Neural crest cell (in vitro differentiated cells): ENCODE results near the gene PAK5. TPM values are rescaled to one million over a fixed set of nuclear protein-coding genes. Genes with fewer than 3 reads are reported as not detected.

Source experiments
- DNase-seq: peaks from one replicate; pipeline ENCODE4 v3.0.0; 2021; ENCODE audit warnings: low read depth, mixed read lengths, low spot score
- H3K27ac Mint-ChIP-seq: one replicate; pipeline ENCODE4 v1.8.0; 2021; ENCODE audit warnings: mild to moderate bottlenecking, mixed read lengths; ENCODE audit not compliant: unreplicated experiment
- H3K27me3 Mint-ChIP-seq: 2 replicates; pipeline ENCODE4 v1.8.0; 2021; ENCODE audit warnings: low read depth, mild to moderate bottlenecking, mixed read lengths
- H3K36me3 Mint-ChIP-seq: 2 replicates; pipeline ENCODE4 v1.8.0; 2021; ENCODE audit warnings: low read depth, mild to moderate bottlenecking, mixed read lengths
- H3K4me1 Mint-ChIP-seq: 2 replicates; pipeline ENCODE4 v1.8.0; 2021; ENCODE audit warnings: mixed read lengths
- H3K4me3 Mint-ChIP-seq: one replicate; pipeline ENCODE4 v1.8.0; 2021; ENCODE audit warnings: mild to moderate bottlenecking, mixed read lengths
- H3K9me3 Mint-ChIP-seq: 2 replicates; pipeline ENCODE4 v1.8.0; 2021; ENCODE audit warnings: mixed read lengths
- CTCF ChIP-seq: fragments of 200-600 bp; sonication (generic); conservative IDR thresholded peaks from 2 replicates; pipeline ENCODE4 v1.5.0; 2021; ENCODE audit warnings: antibody characterized with exemption, mild to moderate bottlenecking
- total RNA-seq: library from RNA; stranded (reverse); gene quantifications from 2 replicates; pipeline ENCODE4 v1.2.1, GENCODE V29; 2021

The PAK5 gene
- total RNA-seq, 1 donor from 2014 or later = 1.8 TPM

- TF ChIP-seq CTCF = no peak
- Mint-ChIP-seq H3K9me3 (peaks cover 5% of the 10 kb centered on the region), H3K4me3 (no peak overlapping the region), H3K36me3 (no peaks in the 10 kb centered on the region), H3K27me3 (no peaks in the 10 kb centered on the region), H3K4me1 (peaks cover 13% of the 10 kb centered on the region), H3K27ac (no peak overlapping the region)
- DNase-seq = no peak
Measured at GRCh38 chr20:9758752-9759151, 80.1 kb downstream of the PAK5 start.

GRCh38 chr20:9756660-9757059 lies 82.2 kb downstream of the PAK5 start:
- Mint-ChIP-seq H3K4me3 (no peak overlapping the region), H3K9me3 (no peaks in the 10 kb centered on the region), H3K27ac (no peak overlapping the region), H3K27me3 (no peaks in the 10 kb centered on the region), H3K36me3 (no peaks in the 10 kb centered on the region), H3K4me1 (peaks cover 13% of the 10 kb centered on the region)
- TF ChIP-seq CTCF = no peak
- no peak for DNase-seq

- no peak overlapping the region for H3K4me3 Mint-ChIP-seq
- no peaks in the 10 kb centered on the region for H3K27me3 Mint-ChIP-seq
- H3K36me3 Mint-ChIP-seq = no peaks in the 10 kb centered on the region
Measured at GRCh38 chr20:9755301-9755700, 83.6 kb downstream of the PAK5 start.

GRCh38 chr20:9744551-9744950 lies 94.3 kb downstream of the PAK5 start:
- no peak for TF ChIP-seq CTCF
- H3K9me3 Mint-ChIP-seq = peaks cover 4% of the 10 kb centered on the region
- H3K27ac Mint-ChIP-seq = no peak overlapping the region
- no peaks in the 10 kb centered on the region for H3K36me3 Mint-ChIP-seq
- peaks cover 2% of the 10 kb centered on the region for H3K27me3 Mint-ChIP-seq
- no peak for DNase-seq
- no peak overlapping the region for H3K4me3 Mint-ChIP-seq
- no peaks in the 10 kb centered on the region for H3K4me1 Mint-ChIP-seq

More at GRCh38 chr20:9755301-9755700, 83.6 kb downstream of the PAK5 start:
- TF ChIP-seq CTCF = no peak
- DNase-seq = no peak
- Mint-ChIP-seq H3K9me3 (no peaks in the 10 kb centered on the region), H3K27ac (no peak overlapping the region), H3K4me1 (peaks cover 13% of the 10 kb centered on the region)

GRCh38 chr20:9743871-9744270 lies 95.0 kb downstream of the PAK5 start:
- H3K27ac Mint-ChIP-seq = no peak overlapping the region
- H3K9me3 Mint-ChIP-seq = peaks cover 4% of the 10 kb centered on the region
- DNase-seq = no peak
- H3K4me1 Mint-ChIP-seq = no peaks in the 10 kb centered on the region
- TF ChIP-seq CTCF = no peak
- peaks cover 2% of the 10 kb centered on the region for H3K27me3 Mint-ChIP-seq
- no peak overlapping the region for H3K4me3 Mint-ChIP-seq
- no peaks in the 10 kb centered on the region for H3K36me3 Mint-ChIP-seq

GRCh38 chr20:9742821-9743220 lies 96.1 kb downstream of the PAK5 start:
- H3K27ac Mint-ChIP-seq = no peak overlapping the region
- DNase-seq = no peak
- H3K27me3 Mint-ChIP-seq = peaks cover 2% of the 10 kb centered on the region
- H3K4me3 Mint-ChIP-seq = no peak overlapping the region
- H3K36me3 Mint-ChIP-seq = no peaks in the 10 kb centered on the region
- H3K9me3 Mint-ChIP-seq = peaks cover 4% of the 10 kb centered on the region
- no peak for TF ChIP-seq CTCF
- H3K4me1 Mint-ChIP-seq = no peaks in the 10 kb centered on the region
